HG03575 (cell line): Measurements from ENCODE around the gene TCEANC2.
"Not testable (repeated sequence)": the region's sequence is repeated elsewhere in the genome, so short reads cannot be mapped to it uniquely, and the experiment has no call there.

Source experiments
- ATAC-seq: cut with Tn5 transposase; IDR thresholded peaks from one replicate; pipeline ENCODE4 v1.9.1; 2021; ENCODE audit not compliant: unreplicated experiment, insufficient number of reproducible peaks, low FRiP score; ENCODE audit errors: extremely low read depth

Gene TCEANC2

DNA sequence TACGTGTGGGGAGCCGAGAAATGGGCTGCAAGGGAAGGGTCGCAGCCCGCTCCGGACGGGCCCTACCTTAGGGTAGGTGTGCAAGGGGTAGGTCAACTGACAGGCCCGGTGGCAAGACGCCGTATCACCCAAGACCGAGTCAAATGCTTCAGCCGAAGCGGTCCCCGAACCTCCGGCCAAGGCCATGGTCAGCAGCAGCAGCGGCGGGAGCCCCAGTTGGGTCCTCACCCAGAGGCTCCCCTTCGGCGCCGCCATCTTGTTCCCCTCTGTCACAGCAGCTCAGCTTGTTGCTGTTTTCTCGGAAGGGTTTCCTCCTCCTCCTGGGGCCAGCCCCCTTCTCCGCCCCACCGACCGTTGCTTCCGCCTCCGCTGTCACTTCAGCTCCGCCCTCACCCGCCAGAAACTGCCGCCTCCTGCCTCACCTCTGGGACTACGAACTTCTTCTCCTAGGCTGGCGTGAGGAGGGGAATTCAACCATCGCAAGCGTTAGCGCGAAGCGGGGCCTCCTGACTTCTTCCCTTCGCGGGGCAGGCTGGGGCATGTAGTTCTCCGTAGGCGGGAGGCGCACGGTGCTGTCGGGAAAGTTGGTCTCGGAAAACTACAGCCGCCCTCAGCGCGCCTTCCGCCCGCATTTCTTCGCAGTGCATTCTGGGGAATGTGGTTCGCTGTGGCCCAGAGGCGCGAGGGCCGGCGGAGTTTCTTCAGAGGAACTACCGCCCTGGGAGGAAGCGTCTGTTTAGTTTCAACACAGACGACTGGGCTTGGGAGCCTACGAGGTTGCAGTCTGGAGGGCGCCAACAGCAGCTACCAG, at the start of gene TCEANC2, which contains the start of gene TMEM59:
TCEANC2 (plus strand) TSS at position 675 of the 811 bp plus-strand sequence. CDS start 815 bp downstream, outside the sequence.
TMEM59 (minus strand) TSS at position 271 of the 811 bp plus-strand sequence; CDS start at position 255, 16 bp downstream.
- ATAC-seq: peak; percentile 78

DNA sequence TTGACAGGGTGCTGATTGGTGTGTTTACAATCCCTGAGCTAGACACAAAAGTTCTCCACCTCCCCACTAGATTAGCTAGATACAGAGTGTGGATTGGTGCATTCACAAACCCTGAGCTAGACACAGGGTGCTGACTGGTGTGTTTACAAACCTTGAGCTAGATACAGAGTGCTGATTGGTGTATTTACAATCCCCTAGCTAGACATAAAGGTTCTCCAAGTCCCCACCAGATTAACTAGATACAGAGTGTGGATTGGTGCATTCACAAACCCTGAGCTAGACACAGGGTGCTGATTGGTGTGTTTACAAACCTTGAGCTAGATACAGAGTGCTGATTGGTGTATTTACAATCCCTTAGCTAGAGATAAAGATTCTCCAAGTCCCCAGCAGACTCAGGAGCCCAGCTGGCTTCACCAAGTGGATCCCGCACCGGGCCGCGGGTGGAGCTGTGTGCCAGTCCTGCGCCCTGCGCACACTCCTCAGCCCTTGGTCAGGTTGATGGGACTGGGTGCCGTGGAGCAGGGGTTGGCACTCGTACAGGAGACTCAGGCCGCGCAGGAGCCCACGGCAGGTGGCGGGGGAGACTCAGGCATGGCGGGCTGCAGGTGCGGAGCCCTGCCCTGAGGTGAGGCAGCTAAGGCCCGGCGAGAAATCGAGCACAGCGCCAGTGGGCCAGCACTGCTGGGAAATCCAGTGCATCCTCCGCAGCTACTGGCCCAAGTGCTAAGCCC, 49.5 kb upstream of the TCEANC2 start:
- not testable (repeated sequence) for ATAC-seq

DNA sequence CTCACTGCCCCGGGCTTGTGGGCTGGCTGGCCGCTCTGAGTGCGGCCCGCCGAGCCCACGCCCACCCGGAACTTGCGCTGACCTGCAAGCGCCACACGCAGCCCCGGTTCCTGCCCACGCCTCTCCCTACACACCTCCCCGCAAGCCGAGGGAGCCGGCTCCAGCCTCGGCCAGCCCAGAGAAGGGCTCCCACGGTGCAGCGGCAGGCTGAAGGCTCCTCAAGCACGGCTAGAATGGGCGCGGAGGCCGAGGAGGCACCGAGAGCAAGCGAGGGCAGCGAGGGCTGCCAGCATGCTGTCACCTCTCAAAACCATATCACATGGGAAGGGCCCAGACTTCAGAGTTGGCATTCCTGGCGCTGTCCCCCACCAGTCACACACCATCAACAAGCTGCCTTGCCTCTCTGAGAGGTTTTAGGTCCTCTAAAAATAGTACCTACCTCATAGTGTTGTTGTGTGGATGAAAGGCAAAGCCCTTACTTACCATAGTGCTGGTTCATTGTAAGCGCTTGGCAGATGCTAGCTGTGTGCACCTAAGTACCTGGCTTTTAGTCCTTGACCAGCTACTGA, 48.8 kb upstream of the TCEANC2 start:
- ATAC-seq: no peak

DNA sequence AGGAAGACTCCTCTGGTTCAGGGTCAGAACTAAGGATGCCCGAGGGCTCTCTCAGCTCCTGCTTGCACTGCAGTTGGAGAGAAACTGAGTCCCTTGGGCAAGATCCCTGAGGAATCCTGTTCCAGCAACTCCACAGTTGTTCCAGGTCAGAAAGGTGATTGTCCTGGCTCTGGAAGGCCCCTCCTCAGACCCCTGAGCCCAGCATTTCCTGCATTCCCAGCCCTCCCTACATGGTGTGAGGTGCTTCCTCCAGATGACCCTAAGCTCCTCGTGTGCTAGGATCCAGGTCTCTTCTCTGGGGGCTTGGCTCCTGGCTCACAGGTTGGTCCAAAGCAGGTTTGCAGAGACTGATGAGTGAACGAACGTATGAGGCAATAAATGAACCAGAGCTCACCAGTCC, 46.9 kb upstream of the TCEANC2 start:
- ATAC-seq: no peak

DNA sequence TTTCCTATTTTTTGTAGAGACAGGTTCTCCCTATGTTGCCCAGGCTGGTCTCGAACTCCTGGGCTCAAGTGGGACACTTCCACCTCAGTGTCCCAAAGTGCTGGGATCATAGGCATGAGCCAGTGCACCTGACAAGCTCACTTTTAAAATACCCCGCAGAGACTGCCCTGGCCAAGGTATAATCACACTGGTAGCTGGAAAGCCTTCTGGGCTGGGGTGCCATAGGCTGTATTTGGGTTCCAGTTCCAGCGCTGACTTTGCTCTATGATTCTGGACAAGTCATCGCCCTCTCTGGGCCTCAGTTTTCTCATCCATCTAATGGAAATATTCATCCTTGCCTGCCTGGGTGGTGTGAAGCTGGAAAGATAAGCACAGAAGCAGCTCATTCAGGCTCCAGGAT, 45.8 kb upstream of the TCEANC2 start:
- no peak for ATAC-seq

DNA sequence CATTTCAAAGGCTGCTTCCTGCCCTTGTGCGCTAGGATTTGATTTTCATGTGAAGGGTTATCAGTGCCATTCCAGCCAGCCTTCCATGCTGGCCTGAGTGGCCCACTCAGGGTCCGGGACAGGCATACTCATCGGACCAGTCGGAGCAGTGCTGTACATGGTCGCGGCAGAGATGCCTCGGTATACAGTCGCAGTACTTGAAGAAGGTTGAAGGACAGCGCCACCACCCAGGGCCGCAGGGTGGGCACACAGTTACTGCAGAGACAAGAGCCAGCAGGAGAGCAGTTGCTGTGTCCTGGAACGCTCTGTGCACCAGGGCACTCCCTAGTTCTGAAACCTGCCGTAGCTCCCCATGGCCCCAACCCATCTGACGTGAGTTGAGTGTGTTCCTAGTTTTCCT, 44.5 kb upstream of the TCEANC2 start:
- ATAC-seq: no peak

DNA sequence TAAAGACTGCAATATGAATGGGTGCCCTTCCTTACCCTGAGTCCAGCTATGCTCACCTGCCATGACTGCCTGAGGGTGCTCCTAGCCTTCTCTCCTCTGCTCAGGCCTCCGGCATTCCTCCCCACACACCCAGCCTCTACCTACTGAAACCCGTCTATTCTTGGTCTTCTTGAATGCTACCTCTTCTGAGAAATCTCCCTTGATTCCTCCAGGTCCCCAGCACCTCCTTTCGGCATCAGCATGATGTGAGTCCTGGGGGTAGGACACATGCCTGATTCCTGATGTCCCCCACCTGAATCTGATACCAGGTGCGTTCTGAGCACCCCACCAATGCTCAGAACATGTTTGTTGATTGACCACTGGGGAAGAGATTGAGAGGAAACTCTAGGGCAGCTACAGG, 44.0 kb upstream of the TCEANC2 start:
- ATAC-seq: no peak

DNA sequence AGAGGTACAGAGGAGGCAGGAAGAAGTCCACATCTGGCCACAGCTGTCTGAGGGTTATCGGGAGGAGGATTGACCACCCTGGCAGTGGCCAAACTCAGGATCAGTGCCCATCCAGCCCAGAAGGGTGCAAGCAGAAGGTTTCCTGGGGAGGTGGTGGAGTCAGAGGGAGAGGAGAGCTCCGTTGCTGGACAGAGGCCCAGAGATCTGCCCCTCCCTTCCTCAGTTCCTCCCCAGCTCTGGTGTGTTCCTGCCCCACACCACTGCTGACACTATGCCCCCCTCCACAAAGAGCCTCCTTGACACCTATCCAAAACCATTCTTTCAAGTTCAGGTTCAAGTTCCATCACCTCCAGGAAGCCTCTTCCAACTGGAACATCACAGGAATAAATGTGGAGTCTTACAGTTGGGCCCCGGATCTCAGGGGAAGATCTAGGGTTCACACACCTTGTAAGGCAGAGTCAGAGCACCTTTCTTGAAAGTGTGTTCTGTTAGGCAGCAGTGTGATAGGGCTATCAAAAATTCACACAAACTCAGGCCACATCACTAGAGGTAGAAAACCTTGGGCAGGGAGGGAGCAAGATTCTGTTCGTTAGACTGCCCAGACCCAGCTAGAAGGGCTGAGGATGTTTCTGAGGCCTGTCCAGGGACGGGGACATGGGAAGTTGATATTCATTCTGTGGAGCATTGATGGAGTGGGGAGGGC, 42.8 kb upstream of the TCEANC2 start:
- ATAC-seq: no peak

DNA sequence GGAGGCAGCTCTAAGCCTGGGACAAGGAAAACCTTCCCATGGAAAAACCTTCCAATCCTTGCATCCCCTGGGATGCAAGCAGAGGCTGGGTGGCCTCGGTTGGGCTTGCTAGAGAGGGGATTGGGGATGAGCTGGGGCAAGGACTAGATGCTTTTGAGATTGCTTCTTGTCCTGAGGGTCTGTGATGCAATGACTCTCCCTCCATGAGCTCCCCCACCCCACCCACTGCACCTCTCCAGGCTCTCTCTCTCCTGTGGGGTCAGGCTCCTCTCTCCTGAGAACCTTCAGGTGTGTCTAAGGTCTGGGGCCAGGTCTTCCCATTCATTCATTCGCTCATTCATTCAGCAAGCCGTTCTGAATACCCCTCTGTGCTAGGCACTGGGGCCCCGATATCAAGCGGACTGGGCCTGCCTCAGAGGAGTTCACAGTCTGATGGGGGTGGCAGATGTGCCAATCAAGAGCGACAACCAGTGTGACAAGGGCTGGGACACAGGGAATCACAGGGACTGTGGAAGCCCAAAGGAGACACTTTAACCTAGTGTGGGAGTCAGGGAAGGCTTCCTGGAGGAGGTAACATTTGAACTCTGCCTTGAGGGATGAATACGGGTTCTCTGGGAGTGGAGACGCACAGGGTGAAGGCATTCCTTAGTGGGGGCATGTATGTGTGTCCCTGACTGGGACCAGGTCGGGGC, 41.9 kb upstream of the TCEANC2 start:
- ATAC-seq: no peak

DNA sequence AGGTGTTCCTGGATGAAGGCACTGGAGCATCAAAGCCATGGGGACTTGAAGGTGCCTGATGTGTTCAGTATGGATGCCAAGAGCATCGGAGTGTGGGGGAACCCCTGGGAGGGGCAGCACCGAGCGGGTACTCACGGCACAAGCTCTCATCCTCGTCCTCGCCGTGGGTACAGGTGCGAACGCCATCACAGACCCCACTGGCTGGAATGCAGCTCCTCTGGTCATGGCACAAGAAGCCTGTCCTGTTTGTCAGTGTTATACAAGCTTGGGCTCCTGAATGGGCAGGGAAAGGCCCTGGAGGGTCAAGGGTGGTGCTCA, 41.4 kb upstream of the TCEANC2 start:
- no peak for ATAC-seq

DNA sequence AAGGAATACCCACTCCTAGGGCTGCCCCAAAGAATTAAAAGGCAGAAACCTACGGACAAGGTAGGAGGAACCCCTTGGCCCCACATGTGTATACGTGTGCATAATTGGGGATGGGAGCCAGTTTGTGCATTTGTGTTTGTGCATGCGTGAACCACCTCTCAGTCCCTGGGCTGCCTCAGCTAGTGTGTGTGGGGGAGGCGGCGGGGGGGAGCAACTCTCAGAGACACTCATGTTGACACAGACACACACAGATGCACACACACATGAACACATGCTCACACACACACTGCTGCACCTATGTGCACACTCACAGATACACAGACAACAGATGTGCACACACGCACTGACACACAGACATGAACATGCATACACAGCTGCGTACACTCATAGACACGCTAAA, 40.5 kb upstream of the TCEANC2 start:
- no peak for ATAC-seq

DNA sequence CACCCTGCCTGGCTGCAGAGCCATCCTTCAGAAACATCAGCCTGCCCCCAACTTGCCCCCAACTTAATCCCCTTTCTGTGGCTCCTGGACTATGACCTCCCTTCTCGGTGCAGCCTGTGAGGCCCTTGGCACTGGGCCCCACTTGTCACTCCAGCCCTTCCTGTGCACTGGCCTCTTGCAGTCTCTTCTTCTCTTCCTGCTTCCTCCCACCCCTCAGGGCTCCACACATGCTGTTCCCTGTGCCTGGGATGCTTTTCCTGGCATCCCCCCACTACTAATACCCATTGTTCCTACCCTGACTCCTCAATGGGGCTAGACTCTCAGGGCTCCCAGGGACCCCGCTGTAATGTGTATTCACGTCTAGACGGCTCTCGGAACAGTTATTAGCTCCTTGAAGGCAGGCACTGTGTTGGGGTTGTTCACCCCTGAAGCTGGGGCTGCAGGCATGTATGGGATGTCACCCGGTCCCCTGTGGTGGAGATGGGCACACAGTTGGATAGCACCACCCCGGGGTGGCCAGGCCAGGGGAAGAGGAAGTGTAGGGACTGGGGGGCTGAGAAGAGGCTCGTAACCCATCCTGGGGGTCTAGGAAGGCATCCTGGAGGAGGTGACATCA, 39.9 kb upstream of the TCEANC2 start:
- ATAC-seq: no peak

DNA sequence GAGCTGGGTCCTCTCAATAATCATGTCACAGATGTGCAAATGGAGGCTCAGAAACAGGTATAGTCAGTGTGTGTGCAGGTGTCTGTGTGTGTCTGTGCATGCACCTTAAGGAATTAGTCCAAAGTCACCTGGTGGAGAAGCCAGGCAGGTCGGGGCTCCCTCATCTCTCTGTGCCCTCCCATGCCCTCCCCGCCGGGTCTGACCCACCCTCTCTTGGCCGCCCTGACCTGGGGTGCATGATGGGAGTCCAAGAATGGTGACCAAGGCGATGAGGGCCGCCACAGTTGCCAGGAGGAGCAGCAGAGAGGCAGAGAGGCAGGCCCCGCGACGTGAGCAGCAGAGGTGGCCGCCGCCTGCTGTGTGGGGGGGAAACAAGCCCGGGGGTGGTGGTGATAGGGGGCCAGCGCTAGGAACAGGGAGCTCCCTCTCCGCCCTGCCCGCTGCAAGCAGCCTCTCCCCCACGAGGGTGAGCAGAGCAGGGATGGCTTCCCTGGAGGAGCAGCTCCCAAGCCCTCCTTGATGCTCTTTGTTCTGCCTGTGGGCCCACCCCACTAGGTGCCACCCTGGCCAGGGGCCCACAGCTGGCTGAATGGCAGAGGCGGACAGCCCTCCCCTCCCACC, 39.3 kb upstream of the TCEANC2 start:
- ATAC-seq: no peak

DNA sequence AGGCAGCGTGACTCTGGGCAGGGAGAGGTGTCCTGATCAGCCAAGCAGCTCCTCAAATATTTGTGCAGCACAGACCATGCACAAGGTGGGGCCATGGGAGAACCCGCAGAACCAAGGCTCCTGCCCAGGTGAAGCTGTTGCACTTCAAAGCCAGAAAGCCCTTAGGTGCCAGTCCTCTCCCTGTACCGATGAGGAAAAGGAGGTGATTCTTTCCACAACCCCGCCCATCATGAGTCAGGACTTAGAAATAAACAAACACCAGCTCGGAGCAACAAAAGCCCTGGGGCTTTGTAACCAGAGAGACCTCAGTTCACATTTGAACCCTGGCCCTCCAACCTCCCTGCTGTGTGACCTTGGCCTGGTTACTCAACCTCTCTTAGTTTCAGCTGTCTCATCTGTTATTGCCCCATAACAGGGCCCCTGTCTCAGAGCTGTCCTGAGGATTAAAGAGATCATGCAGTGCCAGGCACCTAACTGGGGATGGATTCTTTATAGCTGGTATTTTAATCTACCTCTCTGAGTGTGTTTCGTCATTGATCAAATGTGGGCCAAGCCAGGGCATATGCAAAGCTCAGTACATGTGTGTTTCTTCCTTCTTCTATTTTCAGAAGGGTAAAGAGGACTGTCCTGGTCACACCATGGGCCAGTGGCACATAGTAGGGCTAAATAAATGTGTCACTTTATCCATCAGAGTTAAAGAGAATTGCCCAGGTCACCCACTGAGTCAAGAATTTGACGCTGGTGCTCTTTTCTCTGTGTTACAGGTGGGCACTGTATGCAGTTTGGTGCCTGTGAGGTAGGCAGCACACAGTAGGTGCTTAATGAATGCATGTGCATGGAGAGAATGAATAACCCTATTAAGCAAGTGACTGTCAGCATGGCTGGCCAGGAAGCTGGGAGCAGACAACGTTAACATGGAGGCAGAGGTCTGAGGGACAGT, 36.8 kb upstream of the TCEANC2 start:
- ATAC-seq: no peak

DNA sequence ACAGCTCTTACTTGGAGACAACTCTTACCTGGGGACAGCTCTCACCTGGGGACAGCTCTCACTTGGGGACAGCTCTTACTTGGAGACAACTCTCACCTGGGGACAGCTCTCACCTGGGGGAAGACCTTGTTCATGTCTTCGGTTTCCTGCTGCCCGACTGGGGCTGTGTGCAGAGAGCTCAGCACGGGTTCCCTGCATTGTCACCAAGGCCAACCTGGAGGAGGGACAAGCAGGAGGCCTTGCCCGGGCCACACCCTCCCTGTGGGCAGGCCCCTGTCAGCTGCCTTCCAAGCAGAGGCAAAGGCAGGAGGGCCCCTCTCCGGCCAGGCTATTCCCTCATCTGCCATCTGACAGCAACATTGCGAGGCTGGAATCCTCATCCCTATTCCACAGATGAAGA, 35.4 kb upstream of the TCEANC2 start, which contains the start of gene LDLRAD1:
LDLRAD1 (minus strand) TSS at position 208 of the 400 bp plus-strand sequence; CDS start at position 134, 74 bp downstream.
- no peak for ATAC-seq

DNA sequence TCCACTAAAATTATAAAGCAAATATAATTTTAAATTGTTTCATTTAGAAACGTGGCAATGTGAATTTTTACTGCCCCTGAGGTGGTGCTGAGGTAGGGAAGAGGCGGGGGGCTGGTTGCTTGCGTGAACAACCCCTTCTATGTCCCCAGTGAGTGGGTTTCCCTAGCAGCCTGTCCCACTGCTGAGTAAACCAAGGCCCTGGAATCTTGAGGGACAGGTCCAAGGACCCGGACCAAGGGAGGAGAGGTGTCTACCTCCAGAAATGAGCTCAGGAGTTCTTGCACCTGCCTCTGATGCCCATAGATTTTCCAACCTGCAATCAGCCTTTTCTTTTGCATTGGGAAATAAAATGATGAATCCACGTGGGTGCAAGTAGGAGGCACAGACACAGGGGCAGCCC, 34.8 kb upstream of the TCEANC2 start:
- no peak for ATAC-seq

DNA sequence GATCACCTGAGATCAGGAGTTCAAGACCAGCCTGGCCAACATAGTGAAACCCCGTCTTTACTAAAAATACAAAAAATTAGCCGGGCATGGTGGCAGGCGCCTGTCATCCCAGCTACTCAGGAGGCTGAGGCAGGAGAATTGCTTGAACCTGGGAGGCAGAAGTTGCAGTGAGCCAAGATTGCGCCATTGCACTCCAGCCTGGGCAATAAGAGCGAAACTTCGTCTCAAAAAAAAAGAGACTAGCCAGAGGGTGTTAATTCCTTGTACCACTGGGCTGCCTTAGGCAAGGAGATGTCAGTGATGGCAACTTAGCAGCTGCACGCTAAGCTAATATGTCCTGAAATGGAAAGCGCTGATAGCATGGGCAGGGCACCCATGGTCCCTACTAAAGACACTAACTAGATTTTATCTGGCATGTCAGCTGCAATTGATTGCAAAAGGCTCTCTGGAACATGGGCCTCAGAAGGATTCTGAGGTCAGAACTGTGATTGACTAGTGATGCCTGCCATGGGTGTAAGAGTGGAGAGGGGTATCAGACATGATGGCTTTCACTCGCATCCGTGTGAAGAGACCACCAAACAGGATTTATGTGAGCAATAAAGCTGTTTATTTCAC, 33.7 kb upstream of the TCEANC2 start:
- not testable (repeated sequence) for ATAC-seq
